ENCODE results near the gene RAB40B.

DNA sequence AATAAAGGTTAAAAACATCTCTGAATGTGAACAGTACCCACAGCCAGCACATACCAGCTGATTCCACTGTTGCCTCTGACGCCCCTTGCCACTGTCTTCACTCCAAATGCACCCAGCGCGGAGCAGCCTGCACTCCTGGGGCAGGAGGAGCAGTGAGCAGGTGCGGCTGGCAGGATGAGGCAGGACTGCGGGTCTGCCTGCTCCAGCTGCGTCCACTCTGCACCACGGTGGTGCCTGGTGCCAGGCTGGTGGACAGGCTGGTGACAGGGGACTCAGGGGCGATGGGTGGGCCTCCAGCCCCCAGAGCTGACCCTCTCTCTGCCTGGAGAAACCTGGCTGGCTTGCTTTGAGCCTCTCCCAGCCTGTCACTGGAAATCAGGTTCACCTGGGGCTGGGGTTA, 9.4 kb downstream of the RAB40B start:
- TF ChIP-seq, protein P1, sequence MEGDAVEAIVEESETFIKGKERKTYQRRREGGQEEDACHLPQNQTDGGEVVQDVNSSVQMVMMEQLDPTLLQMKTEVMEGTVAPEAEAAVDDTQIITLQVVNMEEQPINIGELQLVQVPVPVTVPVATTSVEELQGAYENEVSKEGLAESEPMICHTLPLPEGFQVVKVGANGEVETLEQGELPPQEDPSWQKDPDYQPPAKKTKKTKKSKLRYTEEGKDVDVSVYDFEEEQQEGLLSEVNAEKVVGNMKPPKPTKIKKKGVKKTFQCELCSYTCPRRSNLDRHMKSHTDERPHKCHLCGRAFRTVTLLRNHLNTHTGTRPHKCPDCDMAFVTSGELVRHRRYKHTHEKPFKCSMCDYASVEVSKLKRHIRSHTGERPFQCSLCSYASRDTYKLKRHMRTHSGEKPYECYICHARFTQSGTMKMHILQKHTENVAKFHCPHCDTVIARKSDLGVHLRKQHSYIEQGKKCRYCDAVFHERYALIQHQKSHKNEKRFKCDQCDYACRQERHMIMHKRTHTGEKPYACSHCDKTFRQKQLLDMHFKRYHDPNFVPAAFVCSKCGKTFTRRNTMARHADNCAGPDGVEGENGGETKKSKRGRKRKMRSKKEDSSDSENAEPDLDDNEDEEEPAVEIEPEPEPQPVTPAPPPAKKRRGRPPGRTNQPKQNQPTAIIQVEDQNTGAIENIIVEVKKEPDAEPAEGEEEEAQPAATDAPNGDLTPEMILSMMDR (IDR thresholded peaks at IDR 0.05) = no peak
- TF ChIP-seq POLR2AphosphoS5 (IDR thresholded peaks at IDR 0.05) (no peak), POLR2A (IDR thresholded peaks at IDR 0.05) (no peak)

All from breast epithelium (tissue), 3 donors.